K562 (cell line): ENCODE measurements around the gene HSD17B11. TPM values are rescaled to one million over a fixed set of nuclear protein-coding genes. Genes with fewer than 3 reads are reported as not detected.

Source experiments
- EP400 ChIP-seq: fragments of 450-650 bp; IDR thresholded peaks from 2 replicates; pipeline ENCODE4 v1.6.1; 2017; ENCODE audit warnings: antibody characterized with exemption, mild to moderate bottlenecking, moderate library complexity
- GMEB1 ChIP-seq: fragments of 250-450 bp; sonication (Bioruptor Pico); IDR thresholded peaks from 2 replicates; pipeline ENCODE4 v1.4.0; 2020; ENCODE audit warnings: mild to moderate bottlenecking
- HNRNPK ChIP-seq: fragments of 200-400 bp; formaldehyde crosslinking; IDR thresholded peaks from one replicate; pipeline ENCODE4 v1.6.1; 2018; ENCODE audit warnings: mild to moderate bottlenecking, low read depth, low read length; ENCODE audit not compliant: poor library complexity, severe bottlenecking
- NONO ChIP-seq, 2 experiments: fragments of 200-400 bp in 1 of 2; fragments of 450-650 bp in 1 of 2; formaldehyde crosslinking in 1 of 2; IDR thresholded peaks; 2 replicates each; pipeline ENCODE4 v1.6.1; 2017; ENCODE audit warnings: low read depth in 2 of 2, mild to moderate bottlenecking in 2 of 2, moderate library complexity in 2 of 2, low read length in 1 of 2
- PCBP1 ChIP-seq: fragments of 200-400 bp; formaldehyde crosslinking; IDR thresholded peaks from 2 replicates; pipeline ENCODE4 v1.6.1; 2018; ENCODE audit warnings: mild to moderate bottlenecking, low read depth, low read length; ENCODE audit not compliant: poor library complexity, severe bottlenecking
- SAFB2 ChIP-seq: fragments of 200-400 bp; formaldehyde crosslinking; IDR thresholded peaks from 2 replicates; pipeline ENCODE4 v1.6.1; 2018; ENCODE audit warnings: borderline replicate concordance, low read length, low read depth, moderate library complexity; ENCODE audit not compliant: severe bottlenecking
- SPI1 ChIP-seq: IDR thresholded peaks from 2 replicates; pipeline ENCODE4 v1.6.1; 2011; ENCODE audit warnings: low read depth, low read length, control low read depth, borderline replicate concordance
- polyA plus RNA-seq, 8 experiments: library from polyadenylated mRNA; depleted of rRNA in 4 of 8; stranded (reverse) in 5 of 8; unstranded in 3 of 8; fragments of >200 nt; fragmentation: Nextera tagmentation in 2 of 8; fragmentation: Illumina TruSeq in 1 of 8; extraction: Ambion mirVana in 2 of 8; extraction: Trizol in 1 of 8; gene quantifications; 2 replicates each; pipeline versions ENCODE4 v1.2.1 to v1.2.3, GENCODE V29; 2011 to 2014; ENCODE audit warnings: inconsistent platforms in 1 of 8, missing spikeins in 1 of 8
- total RNA-seq, 7 experiments: library from RNA; depleted of rRNA in 6 of 7; stranded (reverse); fragments of >200 nt in 6 of 7; fragmentation: Illumina TruSeq in 2 of 7; extraction: Trizol in 2 of 7; gene quantifications; 2 replicates each; pipeline versions ENCODE4 v1.2.1 to v1.2.3, GENCODE V29; 2011 to 2021; ENCODE audit warnings: low replicate concordance in 1 of 7
- TF ChIP-seq, protein P1 (sequence below), 2 experiments: fragments of 450-650 bp; formaldehyde crosslinking in 1 of 2; IDR thresholded peaks; 2 replicates each; pipeline versions ENCODE4 v1.4.0 to v1.6.1; 2014 to 2020; ENCODE audit warnings: mild to moderate bottlenecking in 2 of 2, borderline replicate concordance in 1 of 2, low read depth in 1 of 2
- TF ChIP-seq, protein P2 (sequence below): sonication (generic); formaldehyde crosslinking; IDR thresholded peaks from 2 replicates; pipeline ENCODE4 v1.8.0; 2022; ENCODE audit warnings: missing genetic modification reagents, mild to moderate bottlenecking, moderate library complexity, borderline replicate concordance

HSD17B11 gene
- total and polyA plus RNA-seq, 9 of the 15 experiments (the other 6 are each of a cell fraction or from before 2014, with no cell fraction given) = 26.0 to 108 (median 81.0) TPM

DNA sequence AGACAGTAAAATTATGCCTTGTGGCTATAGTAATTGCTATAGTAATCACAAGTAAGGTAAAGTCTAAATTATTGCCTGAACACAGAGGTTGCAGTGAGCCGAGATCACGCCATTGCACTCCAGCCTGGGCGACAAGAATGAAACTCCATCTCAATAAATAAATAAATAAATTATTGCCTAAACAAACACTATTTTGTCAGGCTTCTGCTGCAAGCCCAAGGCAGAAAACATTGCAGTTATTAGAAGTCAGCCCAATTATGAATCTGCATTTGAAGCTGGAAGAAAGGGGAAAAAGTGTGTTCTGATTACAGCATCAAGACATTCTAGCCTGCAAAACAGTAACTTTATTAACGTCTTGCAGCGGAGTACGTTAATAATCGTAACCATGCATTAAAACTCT is 85.4 kb downstream of the HSD17B11 start (continued):
- TF ChIP-seq, protein P1, sequence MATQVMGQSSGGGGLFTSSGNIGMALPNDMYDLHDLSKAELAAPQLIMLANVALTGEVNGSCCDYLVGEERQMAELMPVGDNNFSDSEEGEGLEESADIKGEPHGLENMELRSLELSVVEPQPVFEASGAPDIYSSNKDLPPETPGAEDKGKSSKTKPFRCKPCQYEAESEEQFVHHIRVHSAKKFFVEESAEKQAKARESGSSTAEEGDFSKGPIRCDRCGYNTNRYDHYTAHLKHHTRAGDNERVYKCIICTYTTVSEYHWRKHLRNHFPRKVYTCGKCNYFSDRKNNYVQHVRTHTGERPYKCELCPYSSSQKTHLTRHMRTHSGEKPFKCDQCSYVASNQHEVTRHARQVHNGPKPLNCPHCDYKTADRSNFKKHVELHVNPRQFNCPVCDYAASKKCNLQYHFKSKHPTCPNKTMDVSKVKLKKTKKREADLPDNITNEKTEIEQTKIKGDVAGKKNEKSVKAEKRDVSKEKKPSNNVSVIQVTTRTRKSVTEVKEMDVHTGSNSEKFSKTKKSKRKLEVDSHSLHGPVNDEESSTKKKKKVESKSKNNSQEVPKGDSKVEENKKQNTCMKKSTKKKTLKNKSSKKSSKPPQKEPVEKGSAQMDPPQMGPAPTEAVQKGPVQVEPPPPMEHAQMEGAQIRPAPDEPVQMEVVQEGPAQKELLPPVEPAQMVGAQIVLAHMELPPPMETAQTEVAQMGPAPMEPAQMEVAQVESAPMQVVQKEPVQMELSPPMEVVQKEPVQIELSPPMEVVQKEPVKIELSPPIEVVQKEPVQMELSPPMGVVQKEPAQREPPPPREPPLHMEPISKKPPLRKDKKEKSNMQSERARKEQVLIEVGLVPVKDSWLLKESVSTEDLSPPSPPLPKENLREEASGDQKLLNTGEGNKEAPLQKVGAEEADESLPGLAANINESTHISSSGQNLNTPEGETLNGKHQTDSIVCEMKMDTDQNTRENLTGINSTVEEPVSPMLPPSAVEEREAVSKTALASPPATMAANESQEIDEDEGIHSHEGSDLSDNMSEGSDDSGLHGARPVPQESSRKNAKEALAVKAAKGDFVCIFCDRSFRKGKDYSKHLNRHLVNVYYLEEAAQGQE (IDR thresholded peaks at IDR 0.05; ENCODE audit: borderline replicate concordance) = no peak
- TF ChIP-seq, protein P1 (CRISPR knock-in tag; IDR thresholded peaks at IDR 0.05; ENCODE audit: low read depth) = no peak
- no peak for TF ChIP-seq SAFB2
- TF ChIP-seq EP400 = no peak
- no peak for TF ChIP-seq HNRNPK
- no peak for TF ChIP-seq GMEB1 (CRISPR knock-in tag)
- no peak for TF ChIP-seq SPI1
- TF ChIP-seq, protein P2, sequence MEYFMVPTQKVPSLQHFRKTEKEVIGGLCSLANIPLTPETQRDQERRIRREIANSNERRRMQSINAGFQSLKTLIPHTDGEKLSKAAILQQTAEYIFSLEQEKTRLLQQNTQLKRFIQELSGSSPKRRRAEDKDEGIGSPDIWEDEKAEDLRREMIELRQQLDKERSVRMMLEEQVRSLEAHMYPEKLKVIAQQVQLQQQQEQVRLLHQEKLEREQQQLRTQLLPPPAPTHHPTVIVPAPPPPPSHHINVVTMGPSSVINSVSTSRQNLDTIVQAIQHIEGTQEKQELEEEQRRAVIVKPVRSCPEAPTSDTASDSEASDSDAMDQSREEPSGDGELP (CRISPR knock-in tag) = no peak
- TF ChIP-seq PCBP1 = no peak
- no peak for TF ChIP-seq NONO (IDR thresholded peaks at IDR 0.05; ENCODE audit: low read depth in 2 of 2, low read length in 1 of 2)
